ENCODE data around the gene ARHGDIG. TPM values are rescaled to one million over a fixed set of nuclear protein-coding genes. Genes with fewer than 3 reads are reported as not detected.

ARHGDIG gene
- 1.7 to 3.2 TPM (median 2.5 TPM) in 5 replicates for total RNA-seq (2022; extraction: Qiagen RNA extraction; ENCODE audit: low read depth)

GRCh38 chr16:280552-280951, at the start of gene ARHGDIG:
Gene ARHGDIG, plus strand, starts transcription at chr16:280591. Its CDS starts 90 bp downstream, at chr16:280681.

DNA sequence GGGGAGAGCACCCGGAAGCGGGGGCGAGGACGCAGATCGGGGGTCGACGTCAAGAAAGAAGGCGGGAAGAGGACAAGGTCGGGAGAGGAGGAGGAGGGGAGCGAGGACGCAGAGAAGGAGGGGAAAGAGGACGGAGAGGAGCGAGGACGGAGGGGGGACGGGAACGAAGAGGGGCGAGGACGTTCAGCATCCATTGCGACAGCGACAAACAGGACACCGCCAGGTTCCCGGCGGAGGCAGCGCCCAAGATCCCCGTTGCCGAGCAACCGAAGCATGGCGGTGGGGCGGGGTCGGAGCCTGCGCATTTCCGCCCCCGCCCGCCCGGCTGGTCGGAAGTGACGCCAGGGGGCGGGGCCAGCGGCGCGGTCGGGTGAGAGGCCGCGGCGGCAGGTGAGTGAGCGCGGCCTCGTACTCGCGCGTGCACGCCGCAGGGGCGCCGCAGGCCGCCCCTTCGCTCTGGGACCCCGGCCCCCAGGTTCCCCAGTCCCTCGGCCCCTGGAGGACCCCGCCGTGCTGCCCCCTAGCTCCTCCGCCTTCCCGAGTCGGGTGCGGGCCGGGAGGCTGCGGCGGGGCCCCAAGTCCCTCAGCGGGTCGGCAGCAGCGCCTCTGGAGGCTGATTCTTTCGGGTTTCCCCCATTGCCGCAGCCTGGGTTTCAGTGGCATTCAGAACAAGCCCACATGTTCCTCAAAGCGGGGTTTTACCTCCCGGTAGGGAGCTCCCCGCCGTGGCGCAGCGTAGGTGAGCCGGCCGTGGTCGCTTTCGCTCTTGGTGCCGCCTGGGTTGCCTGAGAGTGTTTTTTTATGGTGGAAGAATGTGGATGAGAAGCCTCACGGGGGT, 45.7 kb upstream of the ARHGDIG start, which contains the start of gene FAM234A:
FAM234A (plus strand) TSS at position 354 of the 838 bp plus-strand sequence. CDS start 19,593 bp downstream, outside the sequence.

GRCh38 chr16:275786-276232, 4.6 kb upstream of the ARHGDIG start, which contains the start of gene RGS11:
Gene RGS11, minus strand, starts transcription at chr16:275944. Its CDS starts 33 bp downstream, at chr16:275911.

DNA sequence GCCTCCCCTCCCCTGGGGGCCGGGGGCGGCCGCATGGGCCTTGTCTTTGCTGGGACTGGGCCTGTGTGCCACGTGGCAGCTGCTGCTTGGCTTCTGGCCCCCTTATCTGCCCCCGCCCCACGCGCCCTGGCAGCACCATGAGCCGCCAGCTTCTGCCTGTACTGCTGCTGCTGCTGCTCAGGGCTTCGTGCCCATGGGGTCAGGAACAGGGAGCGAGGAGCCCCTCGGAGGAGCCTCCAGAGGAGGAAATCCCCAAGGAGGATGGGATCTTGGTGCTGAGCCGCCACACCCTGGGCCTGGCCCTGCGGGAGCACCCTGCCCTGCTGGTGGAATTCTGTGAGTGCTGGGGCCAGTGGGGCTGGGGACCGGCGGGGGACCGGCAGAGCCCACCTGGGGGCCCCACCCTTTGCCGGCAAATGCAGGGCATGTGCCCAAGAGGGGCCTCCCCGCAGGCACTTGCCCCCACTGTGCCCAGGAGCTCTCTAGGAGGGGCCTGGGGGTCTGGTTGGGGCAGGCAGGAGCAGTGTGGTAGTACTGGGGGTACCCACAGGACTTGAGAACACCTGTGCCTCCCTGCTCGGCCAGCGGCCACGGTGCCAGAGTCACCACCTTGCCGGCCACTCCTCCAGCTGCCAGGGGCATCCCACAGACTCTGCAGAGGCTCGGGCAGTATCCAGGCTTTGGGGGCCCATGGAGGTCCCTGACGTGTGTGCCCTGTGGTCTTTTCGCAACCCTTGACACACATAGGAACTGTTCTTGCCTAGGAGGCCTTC, 2.8 kb downstream of the ARHGDIG start, which contains the start of gene PDIA2:
PDIA2 (plus strand) TSS at position 132 of the 773 bp plus-strand sequence; CDS start at position 138, 6 bp downstream.

Other genes starting within 250 kb of the ARHGDIG start
- gene POLR3K, start 227.0 kb upstream of the ARHGDIG start, total RNA-seq (2022; extraction: Qiagen RNA extraction; ENCODE audit: low read depth) = 33.2 to 39.5 TPM (median 36.1 TPM) in 5 replicates
- gene SNRNP25, start 226.8 kb upstream of the ARHGDIG start, total RNA-seq (2022; extraction: Qiagen RNA extraction; ENCODE audit: low read depth) = 60.1 to 79.1 TPM (median 71.3 TPM) in 5 replicates
- 21.0 to 29.2 TPM (median 26.3 TPM) in 5 replicates for gene RHBDF1, start 208.0 kb upstream of the ARHGDIG start, total RNA-seq (2022; extraction: Qiagen RNA extraction; ENCODE audit: low read depth)
- gene MPG, start 202.4 kb upstream of the ARHGDIG start, total RNA-seq (2022; extraction: Qiagen RNA extraction; ENCODE audit: low read depth) = 60.5 to 76.5 TPM (median 71.6 TPM) in 5 replicates
- gene NPRL3, start 141.9 kb upstream of the ARHGDIG start, total RNA-seq (2022; extraction: Qiagen RNA extraction; ENCODE audit: low read depth) = 21.2 to 28.4 TPM (median 26.7 TPM) in 5 replicates
- not detected in 5 replicates for gene HBZ, start 127.9 kb upstream of the ARHGDIG start, total RNA-seq (2022; extraction: Qiagen RNA extraction; ENCODE audit: low read depth)
- gene HBM, start 114.6 kb upstream of the ARHGDIG start, total RNA-seq (2022; extraction: Qiagen RNA extraction; ENCODE audit: low read depth) = not detected in 5 replicates
- 0.63 to 1.4 TPM in 2 of 5 replicates, not detected in the others for gene HBA2, start 107.7 kb upstream of the ARHGDIG start, total RNA-seq (2022; extraction: Qiagen RNA extraction; ENCODE audit: low read depth)
- 0.48 to 2.0 TPM (median 1.4 TPM) in 5 replicates for gene HBA1, start 103.9 kb upstream of the ARHGDIG start, total RNA-seq (2022; extraction: Qiagen RNA extraction; ENCODE audit: low read depth)
- gene HBQ1, start 100.1 kb upstream of the ARHGDIG start, total RNA-seq (2022; extraction: Qiagen RNA extraction; ENCODE audit: low read depth) = 6.0 to 9.4 TPM (median 6.9 TPM) in 5 replicates
- 41.6 to 48.8 TPM (median 45.7 TPM) in 5 replicates for gene LUC7L, start 51.1 kb upstream of the ARHGDIG start, total RNA-seq (2022; extraction: Qiagen RNA extraction; ENCODE audit: low read depth)
- 40.6 to 50.1 TPM (median 47.8 TPM) in 5 replicates for gene FAM234A, start 45.8 kb upstream of the ARHGDIG start, total RNA-seq (2022; extraction: Qiagen RNA extraction; ENCODE audit: low read depth)
- 3.9 to 5.5 TPM (median 5.0 TPM) in 5 replicates for gene RGS11, start 4.6 kb upstream of the ARHGDIG start, total RNA-seq (2022; extraction: Qiagen RNA extraction; ENCODE audit: low read depth)
- 0.18 to 0.51 TPM (median 0.44 TPM) in 5 replicates for gene PDIA2, start 2.6 kb downstream of the ARHGDIG start, total RNA-seq (2022; extraction: Qiagen RNA extraction; ENCODE audit: low read depth)
- gene AXIN1, start 72.1 kb downstream of the ARHGDIG start, total RNA-seq (2022; extraction: Qiagen RNA extraction; ENCODE audit: low read depth) = 27.7 to 34.1 TPM (median 31.6 TPM) in 5 replicates
- gene MRPL28, start 89.9 kb downstream of the ARHGDIG start, total RNA-seq (2022; extraction: Qiagen RNA extraction; ENCODE audit: low read depth) = 114 to 136 TPM (median 133 TPM) in 5 replicates
- gene PGAP6, start 101.4 kb downstream of the ARHGDIG start, total RNA-seq (2022; extraction: Qiagen RNA extraction; ENCODE audit: low read depth) = 26.6 to 39.6 TPM (median 35.5 TPM) in 5 replicates
- gene NME4, start 116.6 kb downstream of the ARHGDIG start, total RNA-seq (2022; extraction: Qiagen RNA extraction; ENCODE audit: low read depth) = 291 to 435 TPM (median 419 TPM) in 5 replicates
- 21.2 to 29.8 TPM (median 27.7 TPM) in 5 replicates for gene DECR2, start 121.3 kb downstream of the ARHGDIG start, total RNA-seq (2022; extraction: Qiagen RNA extraction; ENCODE audit: low read depth)
- gene RAB11FIP3, start 145.1 kb downstream of the ARHGDIG start, total RNA-seq (2022; extraction: Qiagen RNA extraction; ENCODE audit: low read depth) = 24.0 to 30.6 TPM (median 26.9 TPM) in 5 replicates
- 44.2 to 76.6 TPM (median 71.4 TPM) in 5 replicates for gene CAPN15, start 247.1 kb downstream of the ARHGDIG start, total RNA-seq (2022; extraction: Qiagen RNA extraction; ENCODE audit: low read depth)